HG02798 (cell line): ENCODE data around the gene ZNF630.
"Not testable (repeated sequence)": the region's sequence is repeated elsewhere in the genome, so short reads cannot be mapped to it uniquely, and the experiment has no call there.

Source experiments
- ATAC-seq: cut with Tn5 transposase; IDR thresholded peaks from one replicate; pipeline ENCODE4 v1.9.1; 2021; ENCODE audit warnings: mild to moderate bottlenecking; ENCODE audit not compliant: unreplicated experiment, poor library complexity

ZNF630 gene

DNA sequence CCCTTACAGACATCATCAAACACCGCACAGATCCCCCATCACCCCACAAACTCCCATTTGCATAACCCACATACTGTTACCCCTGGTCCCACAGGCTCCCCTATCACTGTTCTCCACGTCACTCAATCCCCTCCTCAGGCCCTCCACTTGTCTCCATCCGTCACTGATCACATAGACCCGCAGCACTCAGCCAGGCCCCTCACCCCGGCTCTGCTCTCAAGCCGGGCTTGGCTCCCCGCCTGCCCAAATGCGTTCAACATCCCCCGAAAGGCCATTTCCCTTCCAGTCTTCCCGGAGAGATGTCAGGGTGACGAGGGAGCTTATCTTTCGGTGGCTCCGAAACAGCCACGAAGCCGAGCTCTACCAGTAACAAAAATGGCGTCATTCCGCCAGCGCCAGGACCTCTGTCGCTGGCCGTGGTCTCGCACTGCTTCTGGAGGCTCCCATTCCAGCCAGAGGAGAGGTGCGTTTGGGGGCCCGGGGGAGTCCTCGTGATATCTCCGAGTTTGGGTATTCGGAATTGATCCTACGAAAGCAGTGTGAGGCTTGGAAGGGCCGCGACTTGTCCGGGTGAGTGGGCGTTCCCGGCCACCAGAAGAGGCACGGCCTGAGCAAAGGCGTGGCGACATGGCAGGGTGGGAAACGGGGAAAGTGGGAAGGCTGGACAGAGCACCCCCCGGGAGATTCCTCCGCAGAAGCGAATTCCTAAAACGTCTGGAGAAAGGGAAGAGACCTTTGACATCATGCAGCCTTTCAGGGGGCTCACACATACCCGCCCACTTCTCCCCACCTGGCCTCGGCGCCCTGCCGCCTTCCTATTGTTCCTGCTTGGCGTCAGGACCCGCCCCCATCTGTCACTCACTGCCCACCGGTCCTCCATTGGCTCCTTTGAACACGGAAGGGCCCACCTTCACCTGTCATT, at the start of gene ZNF630:
Gene ZNF630 (minus strand): TSS at position 577 of the 922 bp plus-strand sequence. CDS start 4,754 bp downstream, outside the sequence.
- ATAC-seq = peak; percentile 96

DNA sequence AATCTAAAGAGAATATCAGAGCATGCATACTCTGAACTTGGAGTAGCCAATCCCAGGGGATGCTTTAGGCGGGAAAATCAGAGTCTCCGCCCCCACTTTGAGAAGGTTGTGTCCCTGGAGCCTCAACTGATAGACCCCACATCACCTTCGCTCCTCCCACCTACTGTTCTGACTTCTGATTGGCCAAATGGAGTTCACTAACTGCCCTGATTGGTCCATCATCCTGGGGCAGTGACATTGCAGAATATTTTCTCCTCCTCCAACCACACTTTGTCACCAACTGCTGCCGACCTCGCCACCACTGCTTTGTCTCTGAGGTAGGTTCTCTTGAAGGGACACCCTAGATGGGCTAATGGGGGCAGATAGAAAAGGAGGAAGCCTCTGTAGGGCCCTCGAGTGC, 36.3 kb upstream of the ZNF630 start:
- no peak for ATAC-seq

DNA sequence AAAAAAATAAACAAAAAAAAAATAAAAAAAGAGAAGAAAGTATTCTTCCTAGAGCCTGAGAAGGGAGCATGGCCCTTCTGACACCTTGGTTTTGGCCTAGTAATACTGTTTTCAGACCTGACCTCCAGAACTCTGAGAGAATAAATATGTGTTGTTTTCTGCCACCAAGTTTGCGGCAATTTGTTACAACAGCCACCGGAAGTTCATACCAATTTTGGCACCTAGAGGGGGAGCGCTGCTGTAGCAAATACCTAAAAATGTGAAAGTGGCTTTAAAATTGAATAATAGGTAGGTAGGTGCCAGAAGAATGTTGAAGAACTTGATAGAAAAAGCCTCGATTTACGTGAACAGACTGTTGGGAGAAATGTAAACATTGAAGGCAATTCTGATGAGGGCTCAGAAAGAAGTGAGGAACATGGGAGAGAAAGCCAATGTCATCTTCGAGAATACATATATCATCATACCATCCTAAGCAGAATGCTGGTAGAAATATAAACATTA, 31.5 kb upstream of the ZNF630 start:
- no peak for ATAC-seq

DNA sequence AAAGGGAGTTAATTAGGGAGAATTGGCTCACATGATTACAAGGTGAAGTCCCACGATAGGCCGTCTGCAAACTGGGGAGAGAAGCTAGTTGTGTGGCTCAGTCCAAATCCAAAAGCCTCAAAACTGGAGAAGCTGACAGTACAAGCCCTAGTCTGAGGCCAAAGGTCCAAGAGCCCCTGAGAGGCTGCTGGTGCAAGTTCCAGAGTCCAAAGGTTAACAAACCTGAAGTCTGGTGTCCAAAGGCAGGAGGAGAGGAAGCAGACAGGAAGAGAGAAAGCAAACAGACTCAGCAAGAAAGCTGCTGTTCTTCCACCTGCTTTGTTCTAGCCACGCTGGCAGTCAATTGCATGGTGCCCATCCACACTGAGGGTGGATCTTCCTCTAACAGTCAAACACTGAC, 30.0 kb upstream of the ZNF630 start:
- no peak for ATAC-seq

DNA sequence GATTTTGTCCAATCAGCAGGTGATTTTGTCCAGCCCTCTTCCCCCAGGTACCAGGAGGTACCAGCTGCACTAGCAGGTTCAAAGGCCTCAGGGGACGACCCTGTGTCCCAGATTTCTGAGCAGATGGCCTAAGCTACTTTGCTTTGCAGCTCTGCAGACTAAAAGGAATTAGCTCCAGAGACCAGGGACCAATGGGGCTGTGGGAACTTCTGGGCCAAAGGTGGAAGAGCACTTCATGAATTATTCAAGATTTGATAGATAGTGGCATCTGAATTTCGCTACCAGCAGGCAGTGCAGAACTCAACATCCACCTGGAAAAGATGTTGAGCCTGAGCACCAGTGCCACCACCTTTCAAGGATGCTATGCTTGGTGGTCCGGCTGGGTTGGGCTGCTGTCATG, 21.1 kb upstream of the ZNF630 start:
- ATAC-seq = not testable (repeated sequence)

DNA sequence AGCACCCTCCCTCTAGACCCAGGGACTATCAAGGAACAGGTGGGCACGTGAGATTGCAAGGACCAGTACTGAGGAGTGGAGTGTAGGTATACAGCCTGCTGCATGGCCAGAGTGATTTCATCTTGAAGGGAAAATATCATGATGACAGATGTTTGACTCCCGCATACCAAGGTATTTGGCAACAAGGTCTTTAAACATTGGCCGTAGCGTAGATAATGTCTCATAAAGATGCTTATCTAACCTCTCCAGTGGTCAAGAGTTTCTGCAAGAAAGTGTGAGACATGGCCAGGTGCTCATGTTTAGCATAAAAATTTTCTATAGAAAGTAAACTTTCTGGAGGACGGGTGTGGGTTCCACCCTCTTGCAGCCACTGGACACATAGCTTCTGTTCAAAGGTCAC, 18.7 kb upstream of the ZNF630 start:
- no peak for ATAC-seq

DNA sequence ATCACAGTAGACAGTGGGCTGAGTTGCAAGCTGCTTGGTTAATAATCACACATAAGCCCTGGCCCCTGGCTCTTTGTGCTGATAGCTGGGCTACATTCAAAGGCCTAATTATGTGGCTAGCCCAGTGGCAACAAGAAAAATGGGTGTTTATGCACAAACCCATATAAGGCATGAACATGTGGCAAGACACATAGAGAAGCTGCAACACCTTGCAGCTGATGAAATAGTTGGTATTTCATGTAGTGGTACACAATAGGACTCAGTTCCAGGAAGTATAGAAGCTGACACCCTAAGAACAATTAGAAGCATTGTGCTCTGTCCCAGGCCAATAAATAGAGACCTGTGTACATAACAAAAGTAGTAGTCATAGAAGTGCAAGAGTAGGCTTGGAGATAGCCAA, 14.6 kb upstream of the ZNF630 start:
- ATAC-seq = no peak

DNA sequence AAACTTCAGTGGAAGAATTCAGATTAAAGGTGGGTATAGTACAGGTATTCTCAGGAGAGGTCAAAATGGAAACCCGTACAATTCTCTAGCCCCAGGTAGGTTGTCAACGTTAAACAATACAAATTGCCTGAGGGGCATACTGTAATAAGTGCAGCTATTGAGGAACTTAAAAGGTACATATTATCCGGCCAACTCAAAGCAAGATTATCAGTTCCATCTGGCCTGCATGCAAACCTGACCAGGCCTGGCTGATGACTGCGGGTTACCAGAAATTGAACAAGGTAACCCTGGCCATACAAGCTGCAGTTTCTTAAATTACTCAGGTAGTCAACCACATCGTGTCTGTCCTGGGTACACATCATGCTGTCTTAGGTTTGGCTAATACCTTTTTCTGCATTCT, 12.3 kb upstream of the ZNF630 start:
- ATAC-seq = no peak

DNA sequence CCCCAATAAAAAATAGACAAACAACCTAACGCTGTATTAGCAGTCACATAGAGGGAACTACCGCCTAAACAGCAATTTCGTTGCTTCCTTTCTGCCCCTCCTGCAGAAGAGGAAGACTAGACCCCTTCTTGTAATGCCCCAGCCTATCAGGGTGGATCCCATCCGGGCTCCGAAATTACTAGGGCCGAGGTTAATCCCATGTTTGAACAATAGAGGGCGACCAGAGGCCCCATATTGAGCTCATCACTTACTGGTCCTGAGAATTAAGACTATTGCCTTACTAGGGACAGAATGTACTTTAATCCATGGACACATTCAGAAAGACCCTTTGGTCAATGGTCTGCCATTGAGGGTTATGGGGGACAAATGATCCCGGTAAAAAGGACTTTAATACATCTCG, 11.8 kb upstream of the ZNF630 start:
- ATAC-seq = peak; percentile 60

DNA sequence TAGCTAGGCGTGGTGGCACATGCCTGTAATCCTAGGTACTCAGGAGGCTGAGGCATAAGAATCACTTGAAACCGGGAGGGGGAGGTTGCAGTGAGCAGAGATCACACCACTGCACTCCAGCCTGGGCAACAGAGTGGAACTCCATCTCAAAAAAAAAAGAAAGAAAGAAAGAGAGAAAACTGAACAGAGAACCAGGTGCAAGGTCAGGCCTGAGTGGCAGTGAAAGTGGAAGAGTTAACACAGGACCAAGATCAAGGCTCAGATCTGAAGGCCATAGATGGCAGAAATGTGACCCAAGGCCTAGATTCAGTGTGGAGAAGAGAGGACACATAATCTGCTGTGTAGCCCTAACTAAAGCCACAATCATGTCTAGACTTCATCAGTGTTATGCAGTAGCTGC, 4.9 kb upstream of the ZNF630 start:
- ATAC-seq = no peak

DNA sequence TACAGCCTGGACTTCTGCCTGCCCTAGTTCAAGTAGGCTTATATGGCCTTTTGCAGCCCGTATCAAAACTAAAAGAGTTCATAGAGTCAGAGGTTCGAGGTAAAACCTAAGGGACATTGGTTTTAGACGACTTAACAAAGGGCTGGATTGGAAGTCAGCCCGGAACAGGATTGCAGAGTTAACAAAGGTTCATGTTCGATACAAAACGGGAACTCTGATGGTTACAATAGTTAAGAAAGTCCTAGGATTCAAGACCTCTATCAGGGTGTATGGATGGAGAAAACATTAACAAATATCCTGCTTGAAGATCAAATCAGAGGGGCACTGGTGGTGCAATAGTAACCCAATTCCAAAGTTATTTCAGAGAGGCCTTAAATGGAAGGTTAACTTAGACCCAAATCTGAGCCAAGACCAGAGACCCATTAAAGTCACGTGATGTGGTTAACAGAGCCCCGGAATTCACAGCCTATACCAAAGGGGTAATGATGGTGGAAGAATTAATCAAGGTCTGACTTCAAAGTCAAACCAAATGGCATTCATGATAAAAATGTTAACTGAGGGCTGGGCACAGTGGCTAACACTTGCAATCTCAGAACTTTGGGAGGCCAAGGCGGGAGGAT, 656 bp upstream of the ZNF630 start:
- ATAC-seq = no peak

DNA sequence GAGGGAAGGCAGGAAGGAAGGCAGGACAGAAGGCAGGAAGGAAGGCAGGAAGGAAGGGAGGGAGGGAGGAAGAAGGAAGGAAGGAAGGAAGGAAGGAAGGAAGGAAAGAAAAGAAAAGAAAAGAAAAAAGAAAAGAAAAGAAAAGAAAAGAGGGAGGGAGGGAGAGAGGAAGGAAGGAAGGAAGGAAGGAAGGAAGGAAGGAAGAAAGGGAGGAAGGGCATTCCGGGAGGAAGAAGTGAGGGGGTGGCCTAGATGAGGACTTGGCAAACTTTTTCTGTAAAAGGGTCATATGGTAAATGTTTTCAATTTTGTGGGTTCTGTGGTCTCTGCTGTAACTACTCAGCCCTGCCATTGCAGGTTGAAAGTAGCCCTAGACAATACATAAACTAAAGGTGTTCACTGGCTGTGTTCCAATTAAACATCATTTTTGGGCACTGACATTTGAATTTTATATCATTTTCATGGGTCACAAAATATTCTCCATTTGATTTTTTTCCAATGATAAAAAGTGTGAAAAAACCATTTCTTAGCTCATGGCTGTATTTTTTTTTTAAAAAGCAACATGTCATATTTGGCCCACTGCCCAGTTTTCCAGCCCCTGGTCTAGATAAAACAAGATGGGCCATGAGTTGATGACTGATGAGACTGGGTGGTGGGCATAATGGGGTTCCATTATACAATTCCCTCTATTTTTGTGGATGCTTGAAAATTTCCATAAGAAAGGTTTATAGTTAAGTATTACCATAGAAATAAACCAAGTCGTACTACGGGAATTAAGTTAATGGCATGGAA, 3.1 kb downstream of the ZNF630 start:
- no peak for ATAC-seq

DNA sequence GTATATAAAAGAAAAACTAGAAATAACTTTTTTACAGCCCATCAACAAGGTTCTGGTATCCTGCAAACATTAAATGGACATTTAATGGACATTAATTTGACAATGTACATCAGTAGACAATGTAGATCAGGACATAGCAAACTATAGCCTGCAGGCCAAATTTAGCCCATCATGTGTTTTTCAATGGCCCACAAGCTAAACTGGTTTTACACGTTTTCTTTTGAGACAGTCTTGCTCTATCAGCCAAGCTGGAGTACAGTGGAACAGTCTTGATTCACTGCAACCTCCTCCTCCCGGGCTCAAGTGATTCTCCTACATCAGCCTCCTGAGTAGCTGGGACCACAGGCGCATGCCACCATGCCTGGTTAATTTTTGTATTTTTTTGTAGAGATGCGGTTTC, 7.2 kb downstream of the ZNF630 start:
- no peak for ATAC-seq

DNA sequence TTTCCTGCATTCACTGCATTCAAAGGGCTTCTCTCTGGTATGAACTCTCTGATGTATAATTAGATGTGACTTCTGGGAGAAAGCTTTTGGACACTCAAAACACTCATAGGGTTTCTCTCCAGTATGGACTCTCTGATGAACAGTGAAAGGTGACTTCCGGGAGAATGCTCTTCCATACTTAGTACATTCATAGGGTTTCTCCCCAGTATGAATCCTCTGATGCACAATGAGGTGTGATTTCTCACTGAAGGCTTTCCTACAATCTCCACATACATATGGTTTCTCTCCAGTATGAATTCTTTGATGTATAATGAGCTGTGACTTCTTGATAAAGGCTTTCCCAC, 12.2 kb downstream of the ZNF630 start:
- no peak for ATAC-seq

DNA sequence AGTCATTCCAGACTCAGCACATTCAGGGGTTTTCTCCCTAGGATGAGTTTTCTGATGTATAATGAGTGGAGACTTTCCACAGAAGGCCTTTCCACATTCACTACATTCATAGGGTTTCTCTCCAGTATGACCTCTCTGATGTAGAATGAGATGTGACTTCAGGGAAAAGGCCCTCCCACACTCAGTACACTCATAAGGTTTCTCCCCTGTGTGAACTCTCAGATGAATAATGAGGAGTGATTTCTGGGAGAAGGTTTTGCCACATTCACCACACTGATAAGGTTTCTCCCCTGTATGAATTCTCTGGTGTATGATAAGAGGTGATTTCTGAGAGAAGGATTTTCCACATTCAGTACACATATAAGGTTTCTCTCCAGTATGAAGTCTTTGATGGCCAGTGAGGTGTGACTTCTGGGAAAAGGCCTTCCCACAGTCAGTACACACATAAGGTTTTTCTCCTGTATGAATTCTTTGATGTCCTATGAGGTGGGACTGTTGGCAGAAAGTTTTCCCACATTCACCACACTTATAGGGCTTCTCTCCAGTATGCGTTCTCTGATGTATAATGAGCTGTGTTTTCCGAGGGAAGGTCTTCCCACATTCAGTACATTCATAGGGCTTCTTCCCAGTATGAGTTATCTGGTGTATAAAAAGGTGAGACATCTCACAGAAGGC, 12.7 kb downstream of the ZNF630 start:
- ATAC-seq = no peak

DNA sequence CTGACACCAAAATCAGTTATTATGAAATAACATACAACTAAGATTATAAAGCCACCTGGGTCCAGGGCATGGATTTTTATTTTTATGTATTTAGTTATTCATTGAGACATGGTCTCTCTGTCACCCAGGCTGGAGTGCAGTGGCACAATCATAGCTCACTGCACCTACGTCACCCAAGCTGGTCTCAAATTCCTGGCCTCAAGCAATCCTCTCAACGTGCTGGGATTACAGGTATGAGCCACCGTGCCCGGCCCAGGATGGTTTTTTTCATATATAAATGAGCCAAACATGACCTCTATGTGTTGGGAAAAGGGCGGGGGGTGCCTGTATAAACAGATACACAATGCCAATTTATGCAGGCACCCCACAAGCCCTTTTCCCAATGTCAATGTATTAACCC, 24.6 kb downstream of the ZNF630 start:
- ATAC-seq = no peak

DNA sequence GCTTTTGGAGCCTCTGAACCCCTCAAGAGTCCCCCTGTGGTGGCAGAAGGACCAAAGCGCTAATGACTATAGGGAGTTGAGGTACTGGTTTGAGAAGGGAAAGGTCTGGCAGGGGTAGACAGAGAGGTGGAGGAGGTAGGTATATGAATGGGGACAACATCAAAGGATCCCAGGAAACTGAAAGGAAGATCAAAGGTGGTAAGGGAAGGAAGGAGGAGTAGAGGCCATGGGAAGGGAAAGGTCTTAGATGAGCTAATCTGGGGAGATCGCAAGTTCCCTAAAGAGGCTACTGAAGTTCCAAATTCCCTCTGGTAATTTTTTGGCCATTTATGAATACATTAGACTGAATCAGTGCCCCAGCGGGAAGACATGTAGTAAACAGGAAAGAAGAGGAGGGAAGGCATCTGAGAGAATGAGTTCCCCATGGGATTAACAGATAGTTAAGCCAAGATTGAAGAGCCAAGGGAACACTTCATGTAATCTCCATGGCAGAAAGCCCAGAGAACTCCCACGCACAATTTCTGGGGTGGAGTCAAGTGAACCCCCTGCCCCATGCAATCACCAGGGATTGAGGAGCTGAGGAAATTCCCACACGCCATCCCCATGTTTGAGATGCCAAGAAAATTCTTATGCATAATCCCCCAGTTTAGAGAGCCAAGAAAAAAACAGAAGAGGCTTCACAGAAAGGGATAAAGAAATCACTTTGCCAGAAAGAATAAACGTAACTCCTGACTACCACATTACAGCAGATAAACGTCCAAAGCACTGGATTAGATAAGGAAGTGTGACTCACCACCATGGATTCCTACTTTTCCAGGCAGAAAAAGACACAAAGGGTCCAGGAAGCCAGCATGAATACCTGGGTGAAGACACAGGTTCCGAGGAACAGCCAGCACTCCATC, 25.8 kb downstream of the ZNF630 start:
- ATAC-seq = no peak

DNA sequence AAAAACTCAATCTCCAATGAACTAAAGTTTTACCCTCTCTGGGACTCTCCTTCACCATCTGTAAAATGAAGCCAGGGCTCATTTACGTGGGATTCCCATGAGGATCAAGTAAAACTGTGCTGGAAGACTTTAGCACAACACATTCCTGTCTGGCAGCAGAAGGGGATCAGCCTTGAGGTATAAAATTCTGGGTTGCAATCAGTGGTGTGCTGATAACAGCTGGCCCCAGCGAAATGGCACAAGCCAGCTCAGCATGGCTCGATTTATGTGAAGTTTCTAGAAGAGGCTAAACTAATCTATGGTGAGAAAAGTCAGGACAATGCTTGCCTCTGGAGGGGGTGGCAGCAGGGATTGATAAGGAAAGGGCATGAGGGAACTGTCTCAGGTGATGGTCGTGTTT, 28.4 kb downstream of the ZNF630 start:
- ATAC-seq = no peak

DNA sequence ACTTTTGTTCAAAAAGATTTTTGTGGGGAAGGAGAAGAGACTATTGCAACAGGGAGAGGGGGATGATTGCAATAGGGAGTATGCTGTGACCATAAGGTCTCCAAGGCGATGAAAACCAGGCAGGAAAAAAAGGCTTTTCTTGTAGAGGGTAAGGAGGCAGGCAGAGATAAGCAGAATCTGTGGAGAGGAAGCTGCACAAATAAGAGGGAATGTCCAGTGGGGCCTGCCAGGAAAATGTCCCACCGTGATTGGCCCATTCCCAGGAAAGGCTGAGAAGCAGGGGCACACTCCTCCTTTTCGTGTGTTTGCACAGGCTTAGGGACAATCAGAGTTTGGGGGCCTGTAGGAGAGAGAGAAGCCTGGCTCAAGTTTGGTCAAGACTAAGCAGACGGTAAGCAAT, 35.5 kb downstream of the ZNF630 start:
- ATAC-seq = no peak
